ENCODE measurements around the gene PRPSAP2. TPM values are rescaled to one million over a fixed set of nuclear protein-coding genes. Genes with fewer than 3 reads are reported as not detected.

PRPSAP2 gene
- polyA plus RNA-seq, 3 donors: 12.2 to 14.1 (median 13.3) TPM

DNA sequence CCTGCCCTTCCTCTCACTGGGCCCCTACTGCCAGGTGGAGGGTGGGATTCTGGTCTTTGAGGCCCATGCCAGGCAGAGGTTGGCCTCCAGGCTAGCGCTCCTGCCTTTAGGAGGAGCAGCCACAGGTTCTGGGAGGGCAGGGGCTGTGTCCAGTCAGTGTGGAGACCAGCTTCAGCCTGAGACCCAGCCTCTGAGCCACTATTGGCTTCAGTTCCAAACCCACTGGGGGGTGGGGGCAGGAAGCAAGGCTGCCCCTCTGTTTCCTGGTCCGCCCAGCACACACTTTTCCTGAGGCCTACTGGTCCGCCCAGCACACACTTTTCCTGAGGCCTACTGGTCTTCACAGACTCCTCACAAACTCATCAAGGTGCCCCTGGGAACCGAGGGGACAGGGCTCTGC lies 110.4 kb downstream of the PRPSAP2 start:
- no peak overlapping the region for H3K27ac ChIP-seq (ENCODE audit: low read depth, low read length)
- WGBS, 3 donors: 51 to 73% (median 59%) methylated on average over 4 of the region's 4 CpGs

GRCh38 chr17:18968945-18969887 lies 111.3 kb downstream of the PRPSAP2 start:
- WGBS, 3 donors: 56 to 80% (median 57%) methylated on average over 21 to 23 of the region's 23 CpGs
- H3K27ac ChIP-seq (ENCODE audit: low read depth, low read length): no peak overlapping the region

GRCh38 chr17:18970582-18971480 lies 112.9 kb downstream of the PRPSAP2 start:
- 90 to 94% (median 93%) methylated on average over 27 to 28 of the region's 28 CpGs for WGBS, 3 donors
- H3K27ac ChIP-seq (ENCODE audit: low read depth, low read length): no peak overlapping the region

DNA sequence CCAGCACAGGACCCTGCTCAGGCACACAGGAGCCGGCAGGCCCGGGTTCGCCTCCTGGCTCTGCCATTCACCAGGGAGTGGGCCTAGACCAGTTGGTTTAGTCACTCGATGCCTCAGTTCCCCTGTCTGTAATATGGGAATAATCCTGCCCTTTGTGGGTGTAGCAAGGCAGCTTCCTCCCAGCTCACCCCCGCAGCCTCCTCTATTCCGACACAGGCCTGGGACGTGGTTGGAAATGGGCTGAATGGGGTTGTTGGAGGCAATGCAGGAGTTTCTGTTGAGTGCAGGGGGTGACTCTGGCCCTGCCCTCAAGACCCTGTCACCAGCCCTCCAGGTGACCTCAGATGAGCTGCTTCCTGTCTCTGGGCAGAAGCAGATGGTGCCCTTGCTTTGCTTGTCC lies 113.9 kb downstream of the PRPSAP2 start:
- WGBS, 3 donors: 94 to 99% (median 97%) methylated on average over 7 of the region's 7 CpGs
- H3K27ac ChIP-seq (ENCODE audit: low read depth, low read length): no peak overlapping the region

- 83 to 92% (median 90%) methylated on average over 10 of the region's 10 CpGs for WGBS, 3 donors
- no peak overlapping the region for H3K27ac ChIP-seq (ENCODE audit: low read depth, low read length)
These were observed 116.6 kb downstream of the PRPSAP2 start for GRCh38 chr17:18974407-18975149.

- WGBS, 3 donors: 91 to 92% (median 92%) methylated on average over 13 of the region's 13 CpGs
- no peak overlapping the region for H3K27ac ChIP-seq (ENCODE audit: low read depth, low read length)
These were observed 117.7 kb downstream of the PRPSAP2 start for GRCh38 chr17:18975597-18975996.

- WGBS, 3 donors: 77 to 85% (median 81%) methylated on average over 4 of the region's 4 CpGs
- no peak overlapping the region for H3K27ac ChIP-seq (ENCODE audit: low read depth, low read length)
These were observed 118.3 kb downstream of the PRPSAP2 start for GRCh38 chr17:18976201-18976600.

DNA sequence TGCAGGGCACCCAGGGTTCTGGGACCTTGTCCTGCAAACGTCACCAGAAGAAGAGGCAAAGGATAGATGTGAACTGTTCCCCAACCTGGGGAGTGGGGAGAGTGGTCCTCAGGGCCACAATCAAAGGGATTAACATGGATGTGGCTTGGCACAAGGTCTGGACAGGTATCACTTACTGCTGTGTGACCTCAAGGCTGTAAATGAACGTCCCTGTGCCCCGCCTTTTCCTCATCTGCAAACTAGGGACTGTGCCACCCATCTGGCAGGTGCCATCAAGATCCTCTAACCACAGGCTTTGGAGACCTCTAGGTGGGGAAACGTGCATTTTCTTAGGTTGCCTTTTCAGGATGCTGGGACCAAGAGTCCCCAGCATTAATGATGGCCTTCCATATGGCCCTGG lies 119.1 kb downstream of the PRPSAP2 start:
- no peak overlapping the region for H3K27ac ChIP-seq (ENCODE audit: low read depth, low read length)
- 82 to 97% (median 93%) methylated on average over 4 of the region's 4 CpGs for WGBS, 3 donors

DNA sequence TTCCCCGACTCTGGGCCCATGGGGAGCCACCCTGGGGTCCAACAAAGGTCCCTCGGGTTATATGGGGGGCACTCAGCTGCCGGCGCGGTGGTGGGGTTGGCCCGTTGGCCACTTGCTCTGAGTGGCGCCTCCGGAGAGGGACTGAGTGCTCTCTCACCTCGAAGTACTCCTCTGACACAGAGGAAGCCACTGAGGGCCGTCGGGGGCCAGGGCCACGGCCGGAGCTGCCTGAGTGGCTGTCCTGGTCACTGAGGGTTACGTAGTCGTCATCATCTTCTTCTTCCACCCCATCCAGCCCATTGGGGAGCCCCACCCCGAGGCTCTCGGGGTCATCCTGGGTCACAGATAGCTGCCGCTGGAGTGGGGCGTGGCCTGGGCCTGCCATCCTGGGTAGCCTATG lies 119.7 kb downstream of the PRPSAP2 start:
- 91 to 95% (median 91%) methylated on average over 19 of the region's 19 CpGs for WGBS, 3 donors
- no peak overlapping the region for H3K27ac ChIP-seq (ENCODE audit: low read depth, low read length)

DNA sequence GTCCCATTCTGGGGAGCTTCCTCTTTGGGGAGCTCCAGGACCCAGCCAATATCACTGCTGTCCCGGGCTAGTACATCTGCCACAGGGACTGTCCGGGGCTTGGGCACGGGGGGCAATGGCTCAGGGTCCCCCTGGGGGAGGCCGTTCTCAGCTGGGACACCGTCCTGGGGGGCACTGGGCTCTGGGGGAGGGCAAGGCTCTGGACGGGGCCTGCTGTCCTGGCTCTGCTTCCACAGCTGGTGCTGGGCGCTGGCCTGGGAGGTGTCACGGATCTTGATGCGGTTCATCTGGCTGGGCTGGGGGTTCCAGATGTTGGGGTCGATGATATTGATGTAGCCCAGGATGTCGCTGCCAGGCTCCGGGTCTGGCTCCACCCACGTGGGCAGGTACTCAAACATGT lies 120.1 kb downstream of the PRPSAP2 start:
- 95 to 97% (median 96%) methylated on average over 13 of the region's 13 CpGs for WGBS, 3 donors

GRCh38 chr17:18978655-18979054 lies 120.7 kb downstream of the PRPSAP2 start:
- WGBS, 3 donors: 92 to 93% (median 93%) methylated on average over 16 to 17 of the region's 17 CpGs

More for the DNA sequence above, 120.1 kb downstream of the PRPSAP2 start:
- no peak overlapping the region for H3K27ac ChIP-seq (ENCODE audit: low read depth, low read length)

More at GRCh38 chr17:18978655-18979054, 120.7 kb downstream of the PRPSAP2 start:
- H3K27ac ChIP-seq (ENCODE audit: low read depth, low read length): no peak overlapping the region

Other genes with a start within 250 kb of the PRPSAP2 start
- not detected for gene TBC1D28, start 213.7 kb upstream of the PRPSAP2 start, polyA plus RNA-seq
- gene FOXO3B, start 175.8 kb upstream of the PRPSAP2 start, polyA plus RNA-seq: 1 to 10 TPM in 1 of 3 donors, under 1 TPM in 2; 0.70 to 1.3 (median 0.86) TPM
- under 1 TPM in 2 of 3 donors, not detected in 1; 0.05 to 0.12 TPM for gene FBXW10, start 114.1 kb upstream of the PRPSAP2 start, polyA plus RNA-seq
- gene TVP23B, start 76.9 kb upstream of the PRPSAP2 start, polyA plus RNA-seq: 10 to 100 TPM; 19.0 to 30.6 (median 22.7) TPM
- gene SLC5A10, start 94.0 kb downstream of the PRPSAP2 start, polyA plus RNA-seq: under 1 TPM; 0.03 to 0.16 (median 0.11) TPM
- gene FAM83G, start 146.6 kb downstream of the PRPSAP2 start, polyA plus RNA-seq: 1 to 10 TPM in 2 of 3 donors, under 1 TPM in 1; 0.90 to 5.8 (median 4.9) TPM
- gene GRAP, start 188.8 kb downstream of the PRPSAP2 start, polyA plus RNA-seq: 1 to 10 TPM; 1.5 to 7.3 (median 3.5) TPM